ENCODE results near the gene RAB31.

The RAB31 gene

DNA sequence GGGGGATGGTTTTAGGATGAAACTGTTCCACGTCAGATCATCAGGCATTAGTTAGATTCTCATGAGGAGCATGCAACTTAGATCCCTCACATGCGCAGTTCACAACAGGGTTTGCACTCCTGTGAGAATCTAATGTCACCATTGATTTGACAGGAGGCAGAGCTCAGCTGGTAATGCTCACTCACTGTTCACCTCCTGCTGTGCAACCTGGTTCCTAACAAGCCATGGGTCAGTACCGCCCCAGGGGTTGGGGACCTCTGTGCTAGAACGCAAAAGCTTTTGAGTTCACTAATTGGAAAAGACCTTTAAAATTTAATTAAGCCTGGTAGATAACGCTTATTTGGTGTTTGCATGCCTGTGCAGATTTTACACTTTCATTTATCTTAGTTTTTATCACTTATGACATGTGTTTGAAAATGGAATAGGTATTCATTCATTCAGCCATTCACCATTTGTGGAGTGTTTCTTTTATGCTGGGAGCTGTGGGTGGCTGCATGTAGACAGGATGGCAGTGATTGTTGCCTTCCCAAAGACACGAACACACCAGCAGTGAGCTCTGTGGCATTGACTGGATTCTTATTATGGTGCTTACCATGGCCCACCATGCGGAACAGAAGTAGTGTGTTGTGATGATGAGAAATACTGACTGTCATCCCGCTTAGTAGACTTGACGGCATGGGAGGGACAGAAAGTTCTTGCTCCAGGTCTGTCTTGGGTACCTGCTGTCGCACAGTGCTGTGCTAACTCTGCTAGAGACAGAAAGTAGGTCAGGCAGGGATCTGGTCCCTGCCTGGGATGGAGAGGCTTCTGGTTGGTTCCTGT lies 6.4 kb downstream of the RAB31 start:
- no peak for DNase-seq

DNA sequence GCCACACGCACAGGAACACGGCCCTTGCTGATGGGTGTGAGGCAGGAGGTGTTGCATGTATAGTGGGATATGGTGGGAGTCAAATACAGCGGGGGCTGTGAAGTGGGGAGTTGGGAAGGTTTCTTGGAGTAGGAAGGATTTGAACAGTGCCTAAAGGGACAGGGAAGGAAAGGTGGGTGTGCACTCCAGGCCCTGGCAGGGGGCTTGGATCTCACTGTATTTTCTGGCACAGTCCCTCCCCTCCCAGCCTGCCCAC lies 6.9 kb downstream of the RAB31 start:
- no peak for DNase-seq

DNA sequence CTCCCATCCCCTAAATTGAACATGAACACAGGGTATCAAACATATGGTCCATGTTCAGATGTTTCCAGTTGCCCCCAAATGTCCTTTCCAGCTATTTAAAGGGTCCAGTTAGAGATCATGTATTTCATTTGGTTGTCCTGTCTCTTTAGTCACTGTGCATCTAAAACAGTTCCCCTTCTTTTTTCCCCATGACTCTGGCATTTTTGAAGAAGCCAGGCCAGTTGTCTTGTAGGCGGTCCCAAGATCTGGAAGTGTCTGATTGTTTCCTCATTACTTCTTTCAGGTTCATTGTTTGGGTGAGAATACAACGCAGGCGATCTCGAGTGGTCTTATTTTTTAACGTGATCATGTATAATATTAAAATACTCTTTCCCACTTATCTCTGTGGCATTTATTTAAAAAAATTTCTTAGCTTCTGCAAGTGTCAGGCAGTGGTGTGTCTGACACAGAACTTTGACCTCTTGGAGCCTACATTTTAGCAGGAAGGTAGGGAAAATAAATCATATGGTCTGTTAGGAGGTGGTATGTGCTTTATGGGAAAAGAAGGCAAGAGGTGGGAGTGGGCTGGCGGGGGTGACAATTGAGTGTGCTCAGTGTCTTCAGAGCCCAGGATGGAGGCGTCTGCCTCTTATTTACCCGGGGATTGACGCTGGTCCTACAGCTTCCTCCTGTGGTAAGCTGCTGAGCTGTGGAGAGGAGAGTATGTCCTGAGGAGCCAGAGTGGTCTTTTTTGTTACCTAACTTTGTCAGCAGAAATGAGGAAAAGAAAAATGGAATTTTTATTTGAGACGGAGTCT lies 8.1 kb downstream of the RAB31 start:
- no peak for DNase-seq

GRCh38 chr18:9716780-9717563 lies 8.9 kb downstream of the RAB31 start:
- no peak for DNase-seq

GRCh38 chr18:9719421-9719981 lies 11.4 kb downstream of the RAB31 start:
- no peak for DNase-seq

- no peak for DNase-seq
These were observed 12.2 kb downstream of the RAB31 start for GRCh38 chr18:9720327-9720726.

- no peak for DNase-seq
These were observed 13.9 kb downstream of the RAB31 start for GRCh38 chr18:9721893-9722550.

GRCh38 chr18:9722691-9723090 lies 14.6 kb downstream of the RAB31 start:
- DNase-seq = no peak

DNA sequence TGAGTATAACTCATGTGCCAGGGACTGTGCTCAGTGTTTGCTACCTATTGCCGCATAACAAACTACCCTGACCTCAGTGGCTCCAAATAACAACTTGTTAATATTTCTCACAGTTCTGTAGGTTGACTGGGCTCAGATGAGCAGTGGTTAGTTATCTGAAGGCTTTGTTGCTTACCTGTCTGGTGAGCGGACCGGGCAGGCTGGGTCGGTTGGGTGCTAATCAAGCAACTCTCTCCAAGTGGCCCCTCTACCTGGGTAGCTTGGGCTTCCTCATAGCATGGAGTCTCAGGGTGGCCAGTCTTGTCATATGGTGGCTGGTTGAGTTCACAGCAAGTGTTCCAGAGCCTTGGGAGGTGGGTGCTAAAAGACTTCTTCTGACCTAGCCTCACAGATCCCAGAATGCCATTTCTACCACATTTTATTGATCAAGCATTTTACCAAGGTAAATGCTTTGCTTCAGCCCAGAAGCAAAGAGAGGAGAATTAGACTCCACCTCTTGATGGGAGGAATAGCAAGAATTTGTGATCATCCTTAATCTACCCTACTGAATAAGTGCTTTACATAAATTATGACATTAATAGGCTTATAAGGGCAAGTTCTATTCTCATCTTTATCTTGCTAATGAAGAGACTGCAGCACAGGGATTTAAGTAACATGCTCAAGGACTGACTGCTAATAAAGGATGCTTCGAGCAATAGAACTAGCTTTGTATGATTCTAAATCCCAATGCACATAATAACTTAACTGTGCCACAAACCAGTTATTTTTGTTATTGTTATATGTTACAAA lies 16.9 kb downstream of the RAB31 start:
- no peak for DNase-seq

- no peak for DNase-seq
These were observed 18.1 kb downstream of the RAB31 start for GRCh38 chr18:9726175-9726574.

GRCh38 chr18:9726936-9727335 lies 18.8 kb downstream of the RAB31 start:
- DNase-seq = no peak

- DNase-seq = no peak
These were observed 22.7 kb downstream of the RAB31 start for GRCh38 chr18:9730786-9731185.

DNA sequence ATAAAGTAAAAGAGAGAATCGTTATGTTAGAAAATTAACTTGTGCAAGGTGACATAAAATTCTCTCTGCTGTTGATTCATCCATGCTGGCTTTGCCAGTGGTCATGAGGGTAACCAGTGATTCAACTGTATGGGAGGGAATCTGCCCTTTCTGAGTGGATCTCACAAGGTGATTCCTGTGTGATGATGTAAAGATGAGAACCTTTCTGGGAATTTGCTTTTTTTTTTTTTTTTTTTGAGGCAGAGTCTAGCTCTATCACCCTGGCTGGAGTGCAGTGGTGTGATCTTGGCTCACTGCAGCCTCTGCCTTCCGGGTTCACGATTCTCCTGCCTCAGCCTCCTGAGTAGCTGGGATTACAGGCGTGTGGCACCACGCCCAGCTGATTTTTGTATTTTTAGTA lies 23.3 kb downstream of the RAB31 start:
- no peak for DNase-seq

DNA sequence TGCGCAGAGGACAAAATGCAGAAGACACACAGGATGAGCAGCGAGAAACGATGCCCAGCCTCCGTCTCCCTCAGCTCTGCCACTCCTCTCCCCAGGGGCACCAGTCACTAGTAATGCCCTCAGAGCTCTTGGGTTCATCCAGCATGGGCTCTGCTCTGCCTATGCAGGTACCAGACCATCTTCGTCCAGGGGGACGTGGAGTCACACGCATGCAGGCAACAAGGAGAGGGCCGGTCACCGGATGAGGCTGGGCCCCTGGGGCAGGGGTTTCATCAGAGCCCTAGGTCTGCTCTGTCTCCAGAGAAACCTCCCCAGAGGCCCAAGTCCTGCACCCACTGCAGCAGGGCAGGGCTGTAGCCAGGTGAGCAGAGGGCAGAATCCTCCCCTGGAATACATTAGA lies 23.9 kb downstream of the RAB31 start:
- no peak for DNase-seq

DNA sequence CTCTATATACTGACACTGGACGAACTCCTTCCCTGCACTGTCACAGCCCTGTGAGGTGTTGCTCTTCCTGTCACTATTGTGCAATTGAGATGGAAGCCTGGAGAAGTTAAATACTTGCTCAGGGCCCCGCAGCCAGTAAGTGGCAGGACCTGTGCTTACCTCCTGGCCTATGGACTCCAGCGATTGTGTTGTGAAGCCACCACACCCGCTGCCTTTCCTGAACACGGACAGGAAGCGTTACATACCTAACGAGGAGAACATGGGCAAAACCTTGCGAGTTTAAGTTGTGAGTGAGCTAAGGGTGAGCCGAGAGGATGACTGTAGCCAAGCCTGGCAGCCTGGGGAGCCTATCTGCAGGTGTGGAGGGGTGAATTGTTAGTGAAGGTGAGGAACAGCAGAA lies 26.1 kb downstream of the RAB31 start:
- DNase-seq = no peak

GRCh38 chr18:9735238-9735637 lies 27.1 kb downstream of the RAB31 start:
- DNase-seq = no peak

DNA sequence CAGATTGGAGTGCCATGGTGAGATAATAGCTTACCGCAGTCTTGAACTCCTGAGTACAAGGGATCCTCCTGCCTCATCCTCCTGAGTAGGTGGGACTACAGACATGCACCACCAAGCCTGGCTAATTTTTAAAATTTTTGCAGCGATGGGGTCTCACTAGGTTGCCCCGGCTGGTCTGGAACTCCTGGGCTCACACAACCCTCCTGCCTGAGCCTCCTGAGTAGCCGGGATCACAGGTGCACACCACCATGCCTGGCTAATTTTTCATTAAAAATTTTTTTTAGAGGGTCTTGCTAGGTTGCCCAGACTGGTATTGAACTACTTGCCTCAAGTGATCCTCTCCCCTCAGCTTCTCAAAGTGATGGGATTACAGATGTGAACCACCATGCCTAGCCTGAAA lies 27.8 kb downstream of the RAB31 start:
- DNase-seq = no peak

DNA sequence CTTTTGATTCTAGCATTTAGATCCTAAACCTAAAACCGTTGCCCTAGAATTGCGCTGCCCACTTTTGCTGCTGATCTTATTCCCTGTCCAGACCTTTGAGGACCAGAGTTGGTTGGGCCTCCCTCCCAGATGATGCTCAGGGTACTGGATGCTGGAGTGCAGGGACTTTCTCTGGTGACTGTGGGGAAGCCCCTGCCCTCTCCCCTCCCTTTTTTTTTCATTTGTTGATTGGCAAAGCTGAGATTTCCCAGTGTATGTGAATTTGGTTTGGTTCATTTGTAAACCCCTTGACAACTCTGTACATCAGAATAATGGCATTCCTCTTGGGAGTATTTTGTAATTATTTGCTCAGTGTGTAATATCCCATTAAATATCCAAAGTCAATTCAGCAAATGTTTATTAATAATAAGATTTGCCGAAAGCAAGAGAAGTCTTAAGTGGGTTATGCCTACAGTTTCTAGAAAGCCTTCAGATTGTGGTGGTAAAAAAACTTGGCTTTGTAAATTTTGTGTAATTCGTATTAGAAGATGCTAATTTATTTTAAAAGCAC lies 28.3 kb downstream of the RAB31 start:
- no peak for DNase-seq

GRCh38 chr18:9737006-9737405 lies 28.9 kb downstream of the RAB31 start:
- DNase-seq = no peak

DNA sequence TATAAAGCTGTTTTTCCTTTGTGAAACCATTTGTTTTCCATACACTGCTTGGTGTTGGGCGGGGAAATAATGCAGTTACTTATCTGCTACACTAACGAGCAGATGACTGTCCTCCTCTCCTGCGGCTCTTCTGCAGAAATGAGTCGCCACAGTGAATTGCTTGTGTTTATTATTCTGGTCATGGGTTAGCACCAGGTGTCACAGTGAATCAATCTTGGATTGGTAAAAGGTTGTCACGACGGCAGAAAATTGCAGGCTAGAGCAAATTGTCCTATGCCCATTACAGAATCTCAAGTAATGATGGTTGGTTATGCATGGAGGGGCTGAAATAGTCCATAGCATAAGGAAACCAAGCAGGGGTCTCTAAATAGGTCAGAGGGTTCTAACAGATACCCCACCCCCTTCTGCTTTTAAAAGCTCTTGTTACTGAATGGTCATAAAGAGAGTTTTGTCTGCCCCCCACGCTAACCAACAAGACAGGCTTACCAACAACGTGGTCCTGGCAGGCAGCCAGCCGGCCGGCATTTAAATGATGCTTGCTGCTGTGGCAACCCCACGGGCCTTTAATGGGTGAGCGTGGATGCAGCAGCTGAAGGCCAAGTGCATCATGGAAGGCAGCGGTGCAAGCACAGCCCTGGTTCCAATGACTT lies 29.5 kb downstream of the RAB31 start:
- DNase-seq = peak; percentile 49

DNA sequence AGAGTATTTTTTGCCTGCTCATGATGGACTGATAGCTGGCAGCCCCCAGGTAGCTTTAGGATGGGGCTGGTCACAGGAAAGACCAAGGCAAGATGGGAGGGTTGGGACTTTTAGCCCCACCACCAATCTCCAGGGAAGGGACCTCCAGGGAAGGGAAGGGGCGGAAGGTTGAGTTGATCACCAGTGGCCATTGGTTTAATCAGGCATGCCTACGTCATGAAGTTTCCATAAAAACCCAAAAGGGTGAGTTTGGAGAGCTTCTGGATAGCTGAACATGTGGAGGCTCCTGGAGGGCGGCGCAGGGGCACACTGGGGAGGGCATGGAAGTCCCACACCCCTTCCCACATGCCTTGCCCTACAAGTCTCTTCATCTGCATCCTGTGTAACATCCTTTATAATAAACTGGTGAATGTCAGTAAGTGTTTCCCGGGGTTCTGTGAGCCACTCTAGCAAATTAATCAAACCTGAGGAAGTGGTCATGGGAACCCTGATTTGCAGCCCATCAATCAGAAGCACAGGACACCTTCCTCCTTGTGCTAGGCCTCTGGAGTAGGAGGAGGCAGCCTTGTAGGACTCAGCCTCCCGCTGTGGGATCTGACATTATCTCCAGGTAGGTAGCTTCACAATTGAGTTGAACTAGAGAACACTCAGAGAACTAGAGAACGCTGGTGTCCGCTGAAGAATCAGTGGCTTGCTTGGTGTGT lies 30.3 kb downstream of the RAB31 start:
- DNase-seq = no peak

Data from femur (tissue), 1 donor.